ENCODE results near the gene SEMA3A.

The SEMA3A gene

GRCh38 chr7:84111842-84112241 lies 82.7 kb downstream of the SEMA3A start:
- no peak for DNase-seq (ENCODE audit: low read depth)

- DNase-seq (ENCODE audit: low read depth), result no peak
Observed at GRCh38 chr7:84110400-84110799, 84.2 kb downstream of the SEMA3A start.

- DNase-seq (ENCODE audit: low read depth), result no peak
Observed at GRCh38 chr7:84108787-84109186, 85.8 kb downstream of the SEMA3A start.

- no peak for DNase-seq (ENCODE audit: low read depth)
Observed at GRCh38 chr7:84108119-84108518, 86.5 kb downstream of the SEMA3A start.

GRCh38 chr7:84107259-84107658 lies 87.3 kb downstream of the SEMA3A start:
- no peak for DNase-seq (ENCODE audit: low read depth)

GRCh38 chr7:84106291-84106690 lies 88.3 kb downstream of the SEMA3A start:
- DNase-seq (ENCODE audit: low read depth), result no peak

- no peak for DNase-seq (ENCODE audit: low read depth)
Observed at GRCh38 chr7:84105586-84105985, 89.0 kb downstream of the SEMA3A start.

GRCh38 chr7:84104826-84105225 lies 89.8 kb downstream of the SEMA3A start:
- no peak for DNase-seq (ENCODE audit: low read depth)

- DNase-seq (ENCODE audit: low read depth), result no peak
Observed at GRCh38 chr7:84102213-84102612, 92.4 kb downstream of the SEMA3A start.

- DNase-seq (ENCODE audit: low read depth), result no peak
Observed at GRCh38 chr7:84100866-84101265, 93.7 kb downstream of the SEMA3A start.

GRCh38 chr7:84095971-84096370 lies 98.6 kb downstream of the SEMA3A start:
- no peak for DNase-seq (ENCODE audit: low read depth)

GRCh38 chr7:84092207-84092606 lies 102.4 kb downstream of the SEMA3A start:
- no peak for DNase-seq (ENCODE audit: low read depth)

- no peak for DNase-seq (ENCODE audit: low read depth)
Observed at GRCh38 chr7:84091318-84091717, 103.3 kb downstream of the SEMA3A start.

- no peak for DNase-seq (ENCODE audit: low read depth)
Observed at GRCh38 chr7:84088802-84089201, 105.8 kb downstream of the SEMA3A start.

GRCh38 chr7:84085998-84086397 lies 108.6 kb downstream of the SEMA3A start:
- no peak for DNase-seq (ENCODE audit: low read depth)

- DNase-seq (ENCODE audit: low read depth), result no peak
Observed at GRCh38 chr7:84085147-84085546, 109.4 kb downstream of the SEMA3A start.

- DNase-seq (ENCODE audit: low read depth), result no peak
Observed at GRCh38 chr7:84083846-84084245, 110.7 kb downstream of the SEMA3A start.

GRCh38 chr7:84081973-84082522 lies 112.5 kb downstream of the SEMA3A start:
- DNase-seq (ENCODE audit: low read depth), result no peak

GRCh38 chr7:84077336-84077735 lies 117.3 kb downstream of the SEMA3A start:
- DNase-seq (ENCODE audit: low read depth), result no peak

GRCh38 chr7:84076219-84076618 lies 118.4 kb downstream of the SEMA3A start:
- no peak for DNase-seq (ENCODE audit: low read depth)

GRCh38 chr7:84073186-84073875 lies 121.3 kb downstream of the SEMA3A start:
- no peak for DNase-seq (ENCODE audit: low read depth)

GRCh38 chr7:84070770-84071169 lies 123.8 kb downstream of the SEMA3A start:
- no peak for DNase-seq (ENCODE audit: low read depth)

GRCh38 chr7:84069999-84070500 lies 124.5 kb downstream of the SEMA3A start:
- no peak for DNase-seq (ENCODE audit: low read depth)

- no peak for DNase-seq (ENCODE audit: low read depth)
Observed at GRCh38 chr7:84069033-84069432, 125.6 kb downstream of the SEMA3A start.

All from stimulated activated CD8-positive, alpha-beta memory T cell treated with anti-CD3 and anti-CD28 coated beads, Interleukin-7, amount 100 ng/mL, for 24 hours (primary cell).